ENCODE results near the gene AKAP6.
A peak's percentile ranks its signal among the peaks of the same experiment; 100 is the strongest.

AKAP6 gene

DNA sequence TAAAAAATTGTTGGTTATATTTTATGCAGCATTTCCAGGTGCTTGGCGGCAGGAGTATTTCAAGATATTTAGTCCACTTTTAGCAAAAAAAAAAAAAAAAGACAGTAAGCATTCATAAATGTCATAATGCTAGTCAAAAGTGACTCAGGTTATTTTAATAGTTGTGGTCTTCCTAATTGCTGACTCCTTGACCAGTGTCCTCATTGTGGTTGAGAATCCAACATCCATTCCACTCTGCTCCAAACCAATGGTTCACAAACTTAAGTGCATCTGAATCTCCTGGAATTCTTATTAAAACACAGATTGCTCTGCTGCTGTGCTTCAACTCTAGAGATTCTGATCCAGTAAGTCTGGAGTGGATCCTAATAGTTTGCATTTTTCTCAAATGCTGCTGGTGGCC, 71.4 kb downstream of the AKAP6 start:
- in situ Hi-C loops (cut with HindIII; ENCODE audit: low sequenced_read_pairs): no loop called here
- peak; percentile 59 for DNase-seq (ENCODE audit: low read depth)
- TF ChIP-seq, protein P1, sequence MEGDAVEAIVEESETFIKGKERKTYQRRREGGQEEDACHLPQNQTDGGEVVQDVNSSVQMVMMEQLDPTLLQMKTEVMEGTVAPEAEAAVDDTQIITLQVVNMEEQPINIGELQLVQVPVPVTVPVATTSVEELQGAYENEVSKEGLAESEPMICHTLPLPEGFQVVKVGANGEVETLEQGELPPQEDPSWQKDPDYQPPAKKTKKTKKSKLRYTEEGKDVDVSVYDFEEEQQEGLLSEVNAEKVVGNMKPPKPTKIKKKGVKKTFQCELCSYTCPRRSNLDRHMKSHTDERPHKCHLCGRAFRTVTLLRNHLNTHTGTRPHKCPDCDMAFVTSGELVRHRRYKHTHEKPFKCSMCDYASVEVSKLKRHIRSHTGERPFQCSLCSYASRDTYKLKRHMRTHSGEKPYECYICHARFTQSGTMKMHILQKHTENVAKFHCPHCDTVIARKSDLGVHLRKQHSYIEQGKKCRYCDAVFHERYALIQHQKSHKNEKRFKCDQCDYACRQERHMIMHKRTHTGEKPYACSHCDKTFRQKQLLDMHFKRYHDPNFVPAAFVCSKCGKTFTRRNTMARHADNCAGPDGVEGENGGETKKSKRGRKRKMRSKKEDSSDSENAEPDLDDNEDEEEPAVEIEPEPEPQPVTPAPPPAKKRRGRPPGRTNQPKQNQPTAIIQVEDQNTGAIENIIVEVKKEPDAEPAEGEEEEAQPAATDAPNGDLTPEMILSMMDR (IDR thresholded peaks at IDR 0.05; ENCODE audit: low read depth, low read length, missing control alignments): no peak
- no peak overlapping the region for H3K4me3 ChIP-seq (ENCODE audit: low read depth, low read length)

DNA sequence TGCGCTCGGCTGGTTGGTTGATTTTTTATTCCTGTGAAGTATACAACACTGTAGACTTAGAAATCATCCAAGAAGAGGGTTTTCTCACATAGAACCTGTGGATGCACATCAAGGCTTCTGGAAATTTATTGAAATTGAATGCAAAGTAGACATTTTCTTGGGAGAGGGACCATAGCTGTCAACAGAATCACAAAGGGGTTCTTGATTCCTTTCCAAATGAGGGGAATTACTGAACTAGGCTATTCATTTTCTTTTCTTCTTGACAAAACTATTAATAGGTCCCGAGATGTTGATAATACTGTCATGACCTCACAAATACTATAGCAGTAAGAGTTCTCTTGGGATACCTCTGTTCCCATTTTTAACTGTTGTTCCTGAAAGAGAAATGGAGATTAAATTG, 73.9 kb downstream of the AKAP6 start:
- TF ChIP-seq, protein P1 (IDR thresholded peaks at IDR 0.05; ENCODE audit: low read depth, low read length, missing control alignments): no peak
- in situ Hi-C loops (cut with HindIII; ENCODE audit: low sequenced_read_pairs): no loop called here
- DNase-seq (ENCODE audit: low read depth): no peak
- H3K4me3 ChIP-seq (ENCODE audit: low read depth, low read length): no peak overlapping the region

DNA sequence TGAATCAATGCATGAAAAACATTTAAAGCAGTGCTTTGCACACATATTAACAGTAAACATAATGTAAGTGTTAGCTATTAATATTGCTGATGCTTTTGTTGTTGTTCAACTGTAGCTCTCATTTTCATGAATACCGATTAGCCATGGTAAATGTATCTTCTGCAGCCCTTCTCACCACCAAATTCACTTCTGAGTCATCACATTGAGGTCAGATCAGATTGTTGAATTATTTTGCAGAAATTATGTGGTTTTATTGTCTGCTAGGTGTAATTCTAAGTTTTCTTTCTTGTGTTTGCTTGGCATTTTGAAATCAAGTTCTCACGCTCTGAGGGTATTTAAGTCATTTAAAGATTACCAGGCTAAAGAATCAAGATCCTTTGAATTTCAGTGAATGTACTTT, 74.6 kb downstream of the AKAP6 start:
- TF ChIP-seq, protein P1 (IDR thresholded peaks at IDR 0.05; ENCODE audit: low read depth, low read length, missing control alignments): no peak
- H3K4me3 ChIP-seq (ENCODE audit: low read depth, low read length): no peak overlapping the region
- peak; percentile 62 for DNase-seq (ENCODE audit: low read depth)
- in situ Hi-C loops (cut with HindIII; ENCODE audit: low sequenced_read_pairs): no loop called here

DNA sequence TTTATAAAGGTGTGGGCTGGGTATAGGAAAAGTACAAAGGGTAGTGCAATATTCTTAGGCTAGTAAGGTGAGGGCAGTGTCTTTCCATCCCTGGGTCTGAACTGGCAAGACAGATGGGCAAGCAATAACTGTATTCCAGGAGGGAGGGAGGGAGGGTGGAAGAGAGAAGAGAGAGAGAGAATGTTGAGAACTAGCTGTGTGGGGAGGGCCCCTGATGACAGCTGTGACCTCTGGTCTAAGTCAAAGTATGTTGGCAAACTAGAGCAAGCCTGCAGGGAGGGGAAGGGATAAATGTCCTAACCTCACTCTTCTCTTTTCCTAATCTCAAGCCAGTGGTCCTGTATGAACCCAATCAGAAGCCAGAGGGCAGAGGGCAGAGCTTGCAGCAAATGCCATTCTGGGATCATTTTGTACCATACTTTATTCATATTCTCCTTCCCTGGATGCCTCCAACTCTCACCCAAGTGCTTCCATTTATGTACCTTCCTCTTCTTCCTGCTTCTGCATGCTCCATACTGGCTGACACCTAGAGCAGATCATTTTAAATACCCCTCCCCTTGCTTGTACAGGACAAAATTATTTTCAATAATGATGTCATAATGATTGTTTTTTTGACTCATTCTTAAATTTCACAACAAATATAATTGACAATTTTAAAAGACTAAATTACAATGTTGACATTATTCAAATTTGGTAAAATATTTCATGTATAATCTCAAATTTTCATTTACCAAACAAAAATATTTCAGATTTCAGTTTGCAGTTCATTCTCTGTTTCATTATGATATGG, 75.9 kb downstream of the AKAP6 start:
- H3K4me3 ChIP-seq (ENCODE audit: low read depth, low read length): no peak overlapping the region
- in situ Hi-C loops (cut with HindIII; ENCODE audit: low sequenced_read_pairs): no loop called here
- no peak for DNase-seq (ENCODE audit: low read depth)
- TF ChIP-seq, protein P1 (IDR thresholded peaks at IDR 0.05; ENCODE audit: low read depth, low read length, missing control alignments): no peak

DNA sequence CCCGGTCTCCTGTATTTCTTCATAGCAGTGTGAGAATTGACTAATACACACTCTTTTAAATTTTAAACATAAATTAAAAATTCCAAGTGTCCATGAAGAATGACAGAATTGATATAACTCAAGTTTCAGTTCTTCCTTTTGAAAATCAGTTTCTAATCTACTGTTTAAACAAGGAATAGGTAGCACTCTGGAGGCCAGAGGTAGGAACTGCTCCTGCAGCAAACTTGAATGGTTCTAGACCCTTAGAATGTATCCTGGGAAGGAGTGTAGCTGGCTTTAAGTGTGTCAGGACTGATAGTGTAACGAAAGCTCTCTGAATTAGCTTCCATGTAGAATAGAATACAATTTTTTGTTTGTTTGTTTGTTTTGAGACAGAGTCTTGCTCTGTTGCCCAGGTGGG, 76.8 kb downstream of the AKAP6 start:
- H3K4me3 ChIP-seq (ENCODE audit: low read depth, low read length): no peak overlapping the region
- no peak for DNase-seq (ENCODE audit: low read depth)
- in situ Hi-C loops (cut with HindIII; ENCODE audit: low sequenced_read_pairs): no loop called here
- TF ChIP-seq, protein P1 (IDR thresholded peaks at IDR 0.05; ENCODE audit: low read depth, low read length, missing control alignments): no peak

DNA sequence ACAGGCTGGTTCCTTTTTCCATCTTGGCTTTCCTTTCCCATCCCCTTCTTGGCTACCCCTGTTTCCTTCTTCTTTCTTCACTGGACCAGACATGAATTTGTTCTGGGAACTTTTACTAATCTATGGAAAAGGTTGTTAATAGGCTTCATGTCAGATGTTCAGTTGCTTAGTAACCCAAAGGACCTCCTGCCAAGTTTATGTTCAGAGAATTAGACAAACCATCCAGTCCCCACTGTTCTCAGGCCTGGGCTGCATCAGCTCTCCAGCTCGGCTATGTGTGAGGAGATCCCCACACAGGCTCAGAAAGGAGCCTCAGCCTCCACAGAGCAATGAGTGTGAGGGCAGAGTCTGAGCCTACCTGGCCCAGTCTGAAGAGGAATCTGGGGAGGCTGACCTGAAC, 78.0 kb downstream of the AKAP6 start:
- in situ Hi-C loops (cut with HindIII; ENCODE audit: low sequenced_read_pairs): no loop called here
- TF ChIP-seq, protein P1 (IDR thresholded peaks at IDR 0.05; ENCODE audit: low read depth, low read length, missing control alignments): no peak
- DNase-seq (ENCODE audit: low read depth): no peak
- H3K4me3 ChIP-seq (ENCODE audit: low read depth, low read length): no peak overlapping the region
